SK-N-SH treated with all-trans-retinoic acid at 6 μM for 48 hours (cell line): ENCODE measurements around the gene SIX2.

ENCODE experiments used
- ATAC-seq: fragments of 200-7000 bp; cut with Tn5 transposase; 3 replicates; pipeline ENCODE4 v1.9.1; 2020; ENCODE audit warnings: mild to moderate bottlenecking, moderate library complexity
- CREB5 ChIP-seq: fragments of 250-450 bp; sonication (Bioruptor Pico); IDR thresholded peaks from 2 replicates; pipeline ENCODE4 v1.5.1; 2020; ENCODE audit warnings: low read depth, mild to moderate bottlenecking, moderate library complexity
- CSDC2 ChIP-seq: fragments of 250-450 bp; sonication (Bioruptor Pico); IDR thresholded peaks from 2 replicates; pipeline ENCODE4 v1.5.0; 2020; ENCODE audit warnings: mild to moderate bottlenecking, moderate library complexity
- ESRRG ChIP-seq: fragments of 250-450 bp; sonication (Bioruptor Pico); IDR thresholded peaks from 2 replicates; pipeline ENCODE4 v1.6.1; 2021; ENCODE audit warnings: mild to moderate bottlenecking
- GLIS3 ChIP-seq: fragments of 250-450 bp; sonication (Bioruptor Pico); IDR thresholded peaks from 2 replicates; pipeline ENCODE4 v1.5.0; 2020; ENCODE audit warnings: mild to moderate bottlenecking, moderate library complexity
- ISL1 ChIP-seq: fragments of 250-450 bp; sonication (Bioruptor Pico); IDR thresholded peaks from 2 replicates; pipeline ENCODE4 v2.1.2; 2022; ENCODE audit warnings: mild to moderate bottlenecking, moderate library complexity
- OSR1 ChIP-seq: fragments of 250-450 bp; sonication (Bioruptor Pico); IDR thresholded peaks from 2 replicates; pipeline ENCODE4 v1.8.0; 2022; ENCODE audit warnings: moderate library complexity, mild to moderate bottlenecking, inconsistent platforms
- POU6F1 ChIP-seq: fragments of 250-450 bp; sonication (Bioruptor Pico); IDR thresholded peaks from 2 replicates; pipeline ENCODE4 v1.8.0; 2021; ENCODE audit warnings: low read depth, mild to moderate bottlenecking, moderate library complexity, borderline replicate concordance
- PPARA ChIP-seq: fragments of 250-450 bp; sonication (Bioruptor Pico); IDR thresholded peaks from 2 replicates; pipeline ENCODE4 v1.5.0; 2020; ENCODE audit warnings: mild to moderate bottlenecking, borderline replicate concordance
- RARB ChIP-seq: fragments of 250-450 bp; sonication (Bioruptor Pico); IDR thresholded peaks from 2 replicates; pipeline ENCODE4 v1.8.0; 2021; ENCODE audit warnings: mild to moderate bottlenecking, moderate library complexity
- SNAI2 ChIP-seq: fragments of 250-450 bp; sonication (Bioruptor Pico); IDR thresholded peaks from 2 replicates; pipeline ENCODE4 v1.5.0; 2020; ENCODE audit warnings: mild to moderate bottlenecking, moderate library complexity
- TOX ChIP-seq: fragments of 250-450 bp; sonication (Bioruptor Pico); IDR thresholded peaks from 2 replicates; pipeline ENCODE4 v1.8.0; 2021; ENCODE audit warnings: mild to moderate bottlenecking, moderate library complexity, borderline replicate concordance
- ZC3H10 ChIP-seq: fragments of 250-450 bp; sonication (Bioruptor Pico); IDR thresholded peaks from 2 replicates; pipeline ENCODE4 v1.5.1; 2021; ENCODE audit warnings: mild to moderate bottlenecking, moderate library complexity
- ZFP30 ChIP-seq: fragments of 450-650 bp; formaldehyde crosslinking; IDR thresholded peaks from 2 replicates; pipeline ENCODE4 v1.5.0; 2022; ENCODE audit warnings: mild to moderate bottlenecking, moderate library complexity
- ZNF565 ChIP-seq: fragments of 450-650 bp; formaldehyde crosslinking; conservative IDR thresholded peaks from 2 replicates; pipeline ENCODE4 v1.5.0; 2020; ENCODE audit warnings: low read depth, mild to moderate bottlenecking, moderate library complexity
- ZNF70 ChIP-seq: fragments of 450-650 bp; formaldehyde crosslinking; IDR thresholded peaks from 2 replicates; pipeline ENCODE4 v1.5.0; 2020; ENCODE audit warnings: mild to moderate bottlenecking, moderate library complexity
- TF ChIP-seq, protein P1 (sequence below): fragments of 250-450 bp; sonication (Bioruptor Pico); IDR thresholded peaks from 2 replicates; pipeline ENCODE4 v1.5.1; 2021; ENCODE audit warnings: mild to moderate bottlenecking, moderate library complexity
- TF ChIP-seq, protein P2 (sequence below): fragments of 250-450 bp; sonication (Bioruptor Pico); IDR thresholded peaks from 2 replicates; pipeline ENCODE4 v1.5.0; 2020; ENCODE audit warnings: mild to moderate bottlenecking, moderate library complexity
- TF ChIP-seq, protein P3 (sequence below): fragments of 250-450 bp; sonication (Bioruptor Pico); IDR thresholded peaks from 2 replicates; pipeline ENCODE4 v1.8.0; 2020; ENCODE audit warnings: mild to moderate bottlenecking, moderate library complexity, borderline replicate concordance

Gene SIX2

GRCh38 chr2:44969936-44970335 is 39.3 kb downstream of the SIX2 start:
- TF ChIP-seq, protein P1, sequence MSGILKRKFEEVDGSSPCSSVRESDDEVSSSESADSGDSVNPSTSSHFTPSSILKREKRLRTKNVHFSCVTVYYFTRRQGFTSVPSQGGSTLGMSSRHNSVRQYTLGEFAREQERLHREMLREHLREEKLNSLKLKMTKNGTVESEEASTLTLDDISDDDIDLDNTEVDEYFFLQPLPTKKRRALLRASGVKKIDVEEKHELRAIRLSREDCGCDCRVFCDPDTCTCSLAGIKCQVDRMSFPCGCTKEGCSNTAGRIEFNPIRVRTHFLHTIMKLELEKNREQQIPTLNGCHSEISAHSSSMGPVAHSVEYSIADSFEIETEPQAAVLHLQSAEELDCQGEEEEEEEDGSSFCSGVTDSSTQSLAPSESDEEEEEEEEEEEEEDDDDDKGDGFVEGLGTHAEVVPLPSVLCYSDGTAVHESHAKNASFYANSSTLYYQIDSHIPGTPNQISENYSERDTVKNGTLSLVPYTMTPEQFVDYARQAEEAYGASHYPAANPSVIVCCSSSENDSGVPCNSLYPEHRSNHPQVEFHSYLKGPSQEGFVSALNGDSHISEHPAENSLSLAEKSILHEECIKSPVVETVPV (CRISPR knock-in tag): no peak
- TF ChIP-seq, protein P2, sequence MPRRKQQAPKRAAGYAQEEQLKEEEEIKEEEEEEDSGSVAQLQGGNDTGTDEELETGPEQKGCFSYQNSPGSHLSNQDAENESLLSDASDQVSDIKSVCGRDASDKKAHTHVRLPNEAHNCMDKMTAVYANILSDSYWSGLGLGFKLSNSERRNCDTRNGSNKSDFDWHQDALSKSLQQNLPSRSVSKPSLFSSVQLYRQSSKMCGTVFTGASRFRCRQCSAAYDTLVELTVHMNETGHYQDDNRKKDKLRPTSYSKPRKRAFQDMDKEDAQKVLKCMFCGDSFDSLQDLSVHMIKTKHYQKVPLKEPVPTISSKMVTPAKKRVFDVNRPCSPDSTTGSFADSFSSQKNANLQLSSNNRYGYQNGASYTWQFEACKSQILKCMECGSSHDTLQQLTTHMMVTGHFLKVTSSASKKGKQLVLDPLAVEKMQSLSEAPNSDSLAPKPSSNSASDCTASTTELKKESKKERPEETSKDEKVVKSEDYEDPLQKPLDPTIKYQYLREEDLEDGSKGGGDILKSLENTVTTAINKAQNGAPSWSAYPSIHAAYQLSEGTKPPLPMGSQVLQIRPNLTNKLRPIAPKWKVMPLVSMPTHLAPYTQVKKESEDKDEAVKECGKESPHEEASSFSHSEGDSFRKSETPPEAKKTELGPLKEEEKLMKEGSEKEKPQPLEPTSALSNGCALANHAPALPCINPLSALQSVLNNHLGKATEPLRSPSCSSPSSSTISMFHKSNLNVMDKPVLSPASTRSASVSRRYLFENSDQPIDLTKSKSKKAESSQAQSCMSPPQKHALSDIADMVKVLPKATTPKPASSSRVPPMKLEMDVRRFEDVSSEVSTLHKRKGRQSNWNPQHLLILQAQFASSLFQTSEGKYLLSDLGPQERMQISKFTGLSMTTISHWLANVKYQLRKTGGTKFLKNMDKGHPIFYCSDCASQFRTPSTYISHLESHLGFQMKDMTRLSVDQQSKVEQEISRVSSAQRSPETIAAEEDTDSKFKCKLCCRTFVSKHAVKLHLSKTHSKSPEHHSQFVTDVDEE (CRISPR knock-in tag): no peak
- TF ChIP-seq, protein P3, sequence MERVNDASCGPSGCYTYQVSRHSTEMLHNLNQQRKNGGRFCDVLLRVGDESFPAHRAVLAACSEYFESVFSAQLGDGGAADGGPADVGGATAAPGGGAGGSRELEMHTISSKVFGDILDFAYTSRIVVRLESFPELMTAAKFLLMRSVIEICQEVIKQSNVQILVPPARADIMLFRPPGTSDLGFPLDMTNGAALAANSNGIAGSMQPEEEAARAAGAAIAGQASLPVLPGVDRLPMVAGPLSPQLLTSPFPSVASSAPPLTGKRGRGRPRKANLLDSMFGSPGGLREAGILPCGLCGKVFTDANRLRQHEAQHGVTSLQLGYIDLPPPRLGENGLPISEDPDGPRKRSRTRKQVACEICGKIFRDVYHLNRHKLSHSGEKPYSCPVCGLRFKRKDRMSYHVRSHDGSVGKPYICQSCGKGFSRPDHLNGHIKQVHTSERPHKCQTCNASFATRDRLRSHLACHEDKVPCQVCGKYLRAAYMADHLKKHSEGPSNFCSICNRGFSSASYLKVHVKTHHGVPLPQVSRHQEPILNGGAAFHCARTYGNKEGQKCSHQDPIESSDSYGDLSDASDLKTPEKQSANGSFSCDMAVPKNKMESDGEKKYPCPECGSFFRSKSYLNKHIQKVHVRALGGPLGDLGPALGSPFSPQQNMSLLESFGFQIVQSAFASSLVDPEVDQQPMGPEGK (CRISPR knock-in tag): no peak
- no peak for TF ChIP-seq RARB (CRISPR knock-in tag)
- no peak for TF ChIP-seq SNAI2
- TF ChIP-seq POU6F1 (CRISPR knock-in tag): no peak
- no peak for TF ChIP-seq ZC3H10
- TF ChIP-seq ISL1 (CRISPR knock-in tag): no peak
- TF ChIP-seq CREB5 (CRISPR knock-in tag): no peak
- no peak for TF ChIP-seq ZNF70
- TF ChIP-seq CSDC2 (CRISPR knock-in tag): no peak
- ATAC-seq: no peak

DNA sequence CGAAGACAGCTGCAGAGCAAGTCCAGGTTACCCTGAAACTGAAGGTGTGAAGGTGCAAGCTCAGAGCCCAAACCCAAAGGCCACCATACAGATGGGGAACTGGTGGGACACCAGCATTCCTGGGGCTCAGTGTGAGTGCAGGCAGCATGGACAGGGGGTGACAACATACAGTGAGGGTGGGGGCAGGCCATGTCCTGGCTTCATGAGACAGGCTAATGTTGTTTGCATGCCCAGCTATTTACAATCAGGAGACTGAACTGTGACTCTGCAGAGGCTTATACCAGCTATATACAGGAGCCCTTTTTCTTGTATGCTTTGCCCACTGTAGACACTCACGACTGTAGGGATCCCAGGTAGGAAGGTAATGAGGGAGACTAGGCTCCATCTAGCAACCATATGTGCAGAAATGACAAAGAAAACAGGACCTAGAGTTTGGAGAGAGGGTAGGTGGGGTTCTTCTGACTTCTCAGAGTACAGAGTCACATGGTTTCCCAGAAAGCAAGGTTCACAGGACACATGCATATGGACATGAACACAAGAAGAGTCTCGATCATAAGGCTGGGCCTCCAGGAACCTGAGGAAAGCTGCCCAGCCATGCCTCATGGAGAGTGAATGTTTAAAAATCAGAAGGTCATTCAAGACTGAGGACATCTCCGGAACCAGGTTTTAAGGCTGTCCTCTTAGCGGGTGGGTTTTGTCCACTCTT is 41.4 kb downstream of the SIX2 start:
- TF ChIP-seq TOX (CRISPR knock-in tag): no peak
- TF ChIP-seq ISL1 (CRISPR knock-in tag): no peak
- no peak for TF ChIP-seq PPARA
- TF ChIP-seq ZFP30: no peak
- no peak for ATAC-seq

- ATAC-seq: no peak
- TF ChIP-seq POU6F1 (CRISPR knock-in tag) (no peak), ZNF70 (no peak), ZNF565 (CRISPR knock-in tag) (no peak), RARB (CRISPR knock-in tag) (no peak), OSR1 (CRISPR knock-in tag) (no peak), PPARA (no peak), ESRRG (CRISPR knock-in tag) (no peak), ZC3H10 (no peak), GLIS3 (CRISPR knock-in tag) (no peak), ISL1 (CRISPR knock-in tag) (no peak), CSDC2 (CRISPR knock-in tag) (no peak)
- TF ChIP-seq, protein P1 (CRISPR knock-in tag): no peak
- TF ChIP-seq, protein P2 (CRISPR knock-in tag): no peak
Observed at GRCh38 chr2:44967056-44967455, 42.2 kb downstream of the SIX2 start.
